Lower lobe of right lung (tissue), 2 donors: ENCODE data around the gene GP9. TPM values are rescaled to one million over a fixed set of nuclear protein-coding genes. Genes with fewer than 3 reads are reported as not detected.

Source experiments
- ATAC-seq, 2 donors: fragments of 200-7000 bp; cut with Tn5 transposase; one replicate each; pipeline ENCODE4 v1.9.1; 2020 to 2022; ENCODE audit warnings: mild to moderate bottlenecking in 2 of 2, moderate library complexity in 2 of 2
- DNase-seq: peaks from one replicate; pipeline ENCODE4 v3.0.0-alpha.2; 2020
- H3K27ac ChIP-seq: fragments of 200-600 bp; one replicate; pipeline ENCODE4 v1.8.0; 2022
- H3K27me3 ChIP-seq: fragments of 200-600 bp; one replicate; pipeline ENCODE4 v1.8.0; 2022; ENCODE audit warnings: low read depth
- H3K36me3 ChIP-seq: fragments of 200-600 bp; one replicate; pipeline ENCODE4 v1.8.0; 2022; ENCODE audit warnings: mild to moderate bottlenecking
- H3K4me1 ChIP-seq: fragments of 200-600 bp; one replicate; pipeline ENCODE4 v1.8.0; 2022
- H3K4me3 ChIP-seq: fragments of 200-600 bp; one replicate; pipeline ENCODE4 v1.8.0; 2022; ENCODE audit warnings: mild to moderate bottlenecking
- H3K9me3 ChIP-seq: fragments of 200-600 bp; one replicate; pipeline ENCODE4 v1.8.0; 2022
- CTCF ChIP-seq: fragments of 200-600 bp; IDR thresholded peaks from one replicate; pipeline ENCODE4 v1.8.0; 2022; ENCODE audit warnings: antibody characterized with exemption, mild to moderate bottlenecking
- intact Hi-C: fragments of 100-400 bp; cut with DNase I; formaldehyde crosslinking; loops from one replicate; pipeline ENCODE4 v1.11.0; 2022
- total RNA-seq: library from RNA; stranded (reverse); fragmentation: NEBNext Ultra II Directional; extraction: Animal tissue kit (Norgen Biotek cat#: 25700); gene quantifications from one replicate; pipeline ENCODE4 v1.2.1, GENCODE V29; 2021
- donor health status: DM: no; HTN: yes; CAD: no; lungs with severe emphysema.

The GP9 gene
- total RNA-seq, 1 donor from 2014 or later = 2.6 TPM

- H3K4me1 ChIP-seq = peaks cover 38% of the 10 kb centered on the region
- peaks cover 18% of the 10 kb centered on the region for H3K36me3 ChIP-seq
- intact Hi-C loops = no loop called here
- no peaks in the 10 kb centered on the region for H3K27me3 ChIP-seq
- no peak for TF ChIP-seq CTCF
- DNase-seq = no peak
- H3K9me3 ChIP-seq = no peaks in the 10 kb centered on the region
- no peak overlapping the region for H3K4me3 ChIP-seq
- no peak for ATAC-seq
- H3K27ac ChIP-seq = no peak overlapping the region
Observed at GRCh38 chr3:129028866-129029265, 31.7 kb upstream of the GP9 start.

- H3K4me3 ChIP-seq = no peak overlapping the region
- no peak for TF ChIP-seq CTCF
- DNase-seq (no peak), ATAC-seq (no peak)
- H3K4me1 ChIP-seq = peaks cover 28% of the 10 kb centered on the region
- no peak overlapping the region for H3K27ac ChIP-seq
- peaks cover 23% of the 10 kb centered on the region for H3K36me3 ChIP-seq
- H3K9me3 ChIP-seq = no peaks in the 10 kb centered on the region
- intact Hi-C loops = no loop called here
- H3K27me3 ChIP-seq = no peaks in the 10 kb centered on the region
Observed at GRCh38 chr3:129030611-129031010, 30.0 kb upstream of the GP9 start.

DNA sequence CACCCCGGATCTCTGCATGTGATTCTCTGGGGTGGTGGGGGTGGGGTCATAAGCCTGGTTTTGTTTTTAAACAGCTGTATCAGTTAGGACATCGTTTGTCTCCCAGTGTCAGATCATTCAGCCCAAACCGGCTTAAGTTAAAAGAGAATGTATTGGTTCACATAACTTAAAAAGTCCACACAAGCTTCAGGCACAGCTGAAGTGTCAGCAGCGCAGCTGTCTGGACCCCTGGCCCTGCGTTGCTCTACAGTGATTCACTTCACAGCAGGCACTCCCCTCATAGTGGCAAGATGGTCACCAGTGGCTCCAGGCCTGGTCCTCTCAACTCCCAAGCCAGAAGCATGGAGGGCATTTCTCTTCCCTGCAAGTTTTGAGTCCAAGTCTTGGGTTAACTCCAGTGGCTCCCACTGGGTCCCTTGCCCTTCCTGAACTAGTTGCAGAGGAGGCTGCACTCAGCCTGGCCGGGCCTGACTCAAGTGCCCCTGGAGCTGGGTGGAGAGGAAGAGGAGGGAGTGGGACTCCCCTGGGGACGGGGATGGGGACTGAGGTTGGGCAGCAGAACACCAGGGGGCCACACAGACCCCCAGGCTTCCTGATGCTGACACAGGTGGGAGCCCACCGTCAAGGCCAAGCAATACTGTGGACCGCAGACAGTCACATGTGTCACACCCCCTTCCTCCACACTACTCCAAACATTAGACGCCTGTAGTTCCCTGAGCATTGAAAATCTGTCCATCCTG, 28.9 kb upstream of the GP9 start:
- DNase-seq (no peak), ATAC-seq (no peak)
- peaks cover 23% of the 10 kb centered on the region for H3K36me3 ChIP-seq
- H3K4me1 ChIP-seq = peaks cover 17% of the 10 kb centered on the region
- intact Hi-C loops = no loop called here
- H3K27ac ChIP-seq = no peak overlapping the region
- no peak overlapping the region for H3K4me3 ChIP-seq
- no peaks in the 10 kb centered on the region for H3K27me3 ChIP-seq
- TF ChIP-seq CTCF = no peak
- no peaks in the 10 kb centered on the region for H3K9me3 ChIP-seq

DNA sequence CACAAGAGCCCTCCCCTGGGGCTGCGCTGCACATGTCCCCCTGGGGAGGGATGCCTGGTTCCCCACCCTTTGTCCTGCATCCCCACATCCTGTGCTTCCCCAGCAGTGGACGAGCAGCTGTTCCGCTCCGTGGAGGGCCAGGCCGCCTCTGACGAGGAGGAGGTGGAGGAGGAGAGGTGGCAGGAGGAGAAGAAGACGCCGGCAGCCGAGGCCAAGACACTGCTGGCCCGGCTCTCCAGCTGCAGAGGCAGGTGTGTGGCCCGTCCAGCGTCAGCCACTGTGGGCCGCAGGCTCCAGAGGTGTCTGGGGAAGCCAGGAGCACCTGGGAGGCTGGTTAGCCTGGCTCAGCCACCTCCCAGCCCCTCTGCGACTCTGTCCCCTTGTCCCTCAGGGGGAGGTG, 27.9 kb upstream of the GP9 start:
- intact Hi-C loops = no loop called here
- Histone ChIP-seq H3K27me3 (no peaks in the 10 kb centered on the region), H3K4me1 (peaks cover 7% of the 10 kb centered on the region), H3K4me3 (no peak overlapping the region), H3K27ac (no peak overlapping the region), H3K9me3 (no peaks in the 10 kb centered on the region), H3K36me3 (peaks cover 23% of the 10 kb centered on the region)
- DNase-seq (no peak), ATAC-seq (no peak)
- TF ChIP-seq CTCF = no peak

- Histone ChIP-seq H3K27ac (no peak overlapping the region), H3K36me3 (peaks cover 23% of the 10 kb centered on the region), H3K4me3 (no peak overlapping the region), H3K9me3 (no peaks in the 10 kb centered on the region), H3K27me3 (no peaks in the 10 kb centered on the region), H3K4me1 (peaks cover 6% of the 10 kb centered on the region)
- ATAC-seq = no peak
- intact Hi-C loops = no loop called here
- no peak for TF ChIP-seq CTCF
- DNase-seq = no peak
Observed at GRCh38 chr3:129033151-129033550, 27.4 kb upstream of the GP9 start.
